ENCODE measurements around the gene C5orf52. TPM values are rescaled to one million over a fixed set of nuclear protein-coding genes. Genes with fewer than 3 reads are reported as not detected.
"Not testable (repeated sequence)": the region's sequence is repeated elsewhere in the genome, so short reads cannot be mapped to it uniquely, and the experiment has no call there.

The C5orf52 gene
- total RNA-seq, 1 experiment from 2014 or later, result not detected

GRCh38 chr5:157672976-157673375 lies 1.6 kb downstream of the C5orf52 start:
- H2BK5ac ChIP-seq (ENCODE audit: insufficient read length, low read length), result no peak overlapping the region
- no peak overlapping the region for H3K23ac ChIP-seq (ENCODE audit: insufficient read length, low read depth, low read length)
- no peaks in the 10 kb centered on the region for H3K79me2 ChIP-seq (ENCODE audit: insufficient read depth, low read length)
- no peak overlapping the region for H3K18ac ChIP-seq (ENCODE audit: insufficient read length, low read depth, low read length)
- no peak overlapping the region for H2BK120ac ChIP-seq (ENCODE audit: low read depth, low read length, poor library complexity, severe bottlenecking)
- H3K56ac ChIP-seq (ENCODE audit: insufficient read length, low read depth, low read length), result no peak overlapping the region
- no peak overlapping the region for H2AK5ac ChIP-seq (ENCODE audit: insufficient read length, low read length)
- no peak overlapping the region for H2BK12ac ChIP-seq (ENCODE audit: insufficient read length, low read depth, low read length)
- no peak overlapping the region for H3K27ac ChIP-seq (ENCODE audit: insufficient read length, low read depth, low read length)
- peaks cover 14% of the 10 kb centered on the region; the same call in 1 of the 2 replicates for H3K27me3 ChIP-seq (ENCODE audit: insufficient read depth, low read length)
- H3K14ac ChIP-seq (ENCODE audit: insufficient read depth, low read length), result no peak overlapping the region
- Mint-ChIP-seq H3K27me3 (ENCODE audit: low read depth) (peaks cover 42% of the 10 kb centered on the region), H3K27ac (no peak overlapping the region), H3K4me3 (no peak overlapping the region), H3K9me3 (peaks cover 8% of the 10 kb centered on the region in 2 experiments; a peak in 4 of 5 replicates), H3K36me3 (ENCODE audit: insufficient read depth in 1 of 3, low read depth in 3 of 3) (peaks cover 2 to 9% (median 4%) of the 10 kb centered on the region in 3 experiments; a peak in 5 of 7 replicates), H3K4me1 (peaks cover 0 to 14% of the 10 kb centered on the region in 2 experiments; a peak in 2 of 4 replicates)
- no peak overlapping the region for H4K91ac ChIP-seq (ENCODE audit: insufficient read length, low read depth, low read length)
- H3K9me3 ChIP-seq (ENCODE audit: control insufficient read depth, low read depth, low read length), result no peaks in the 10 kb centered on the region
- DNase-seq, result no peak
- TF ChIP-seq CTCF (conservative IDR thresholded peaks at IDR 0.05), result no peak
- WGBS (ENCODE audit: extremely low coverage, insufficient read length, low lambda C conversion rate), result no CpG with 5 or more reads among the region's 8 CpGs
- H3K4me2 ChIP-seq (ENCODE audit: insufficient read depth, insufficient read length, low read length), result no peak overlapping the region
- no peak overlapping the region for H3K9ac ChIP-seq (ENCODE audit: extremely low read depth, insufficient read length, low read length)
- H4K5ac ChIP-seq (ENCODE audit: insufficient read length, low read depth, low read length), result no peak overlapping the region
- no peak overlapping the region for H3K4ac ChIP-seq (ENCODE audit: low read depth, low read length)
- no peaks in the 10 kb centered on the region for H3K4me1 ChIP-seq (ENCODE audit: insufficient read depth, low read length)
- no peaks in the 10 kb centered on the region for H4K20me1 ChIP-seq (ENCODE audit: control insufficient read depth, insufficient read depth, insufficient read length)
- H2BK15ac ChIP-seq (ENCODE audit: low read depth, low read length), result no peak overlapping the region
- no peak overlapping the region for H4K8ac ChIP-seq (replicated peaks; ENCODE audit: insufficient read length, low read depth, low read length)
- peaks cover 11% of the 10 kb centered on the region for H3K23me2 ChIP-seq (ENCODE audit: insufficient read length, low read depth, low read length, poor library complexity, severe bottlenecking)
- H3T11ph ChIP-seq (ENCODE audit: low read length), result no peak overlapping the region
- no peak overlapping the region for H2BK20ac ChIP-seq (ENCODE audit: low read depth, low read length, poor library complexity, severe bottlenecking)
- H2AFZ ChIP-seq (ENCODE audit: low read length), result no peak overlapping the region
- no peaks in the 10 kb centered on the region for H3K79me1 ChIP-seq (ENCODE audit: insufficient read depth, low read depth, low read length, poor library complexity, severe bottlenecking)

- H3K56ac ChIP-seq (ENCODE audit: insufficient read length, low read depth, low read length); H3K14ac ChIP-seq (ENCODE audit: insufficient read depth, low read length); H4K20me1 ChIP-seq (ENCODE audit: control insufficient read depth, insufficient read depth, insufficient read length); H3K27ac ChIP-seq (ENCODE audit: insufficient read length, low read depth, low read length); H4K8ac ChIP-seq (replicated peaks; ENCODE audit: insufficient read length, low read depth, low read length); H3K79me1 ChIP-seq (ENCODE audit: insufficient read depth, low read depth, low read length, poor library complexity, severe bottlenecking); H2BK120ac ChIP-seq (ENCODE audit: low read depth, low read length, poor library complexity, severe bottlenecking); H3K27ac Mint-ChIP-seq; H3K18ac ChIP-seq (ENCODE audit: insufficient read length, low read depth, low read length); H3T11ph ChIP-seq (ENCODE audit: low read length); H3K9me3 ChIP-seq (ENCODE audit: control insufficient read depth, low read depth, low read length); H3K23ac ChIP-seq (ENCODE audit: insufficient read length, low read depth, low read length); H3K9me3 Mint-ChIP-seq; DNase-seq; H3K4ac ChIP-seq (ENCODE audit: low read depth, low read length); H2BK20ac ChIP-seq (ENCODE audit: low read depth, low read length, poor library complexity, severe bottlenecking); H3K9ac ChIP-seq (ENCODE audit: extremely low read depth, insufficient read length, low read length); H4K5ac ChIP-seq (ENCODE audit: insufficient read length, low read depth, low read length); H2BK15ac ChIP-seq (ENCODE audit: low read depth, low read length); H3K36me3 Mint-ChIP-seq (ENCODE audit: insufficient read depth in 1 of 3, low read depth in 3 of 3); H2AFZ ChIP-seq (ENCODE audit: low read length); H3K4me2 ChIP-seq (ENCODE audit: insufficient read depth, insufficient read length, low read length); H3K4me3 Mint-ChIP-seq; H3K79me2 ChIP-seq (ENCODE audit: insufficient read depth, low read length); H4K91ac ChIP-seq (ENCODE audit: insufficient read length, low read depth, low read length); H2AK5ac ChIP-seq (ENCODE audit: insufficient read length, low read length); H2BK12ac ChIP-seq (ENCODE audit: insufficient read length, low read depth, low read length); H3K4me1 ChIP-seq (ENCODE audit: insufficient read depth, low read length); H2BK5ac ChIP-seq (ENCODE audit: insufficient read length, low read length): not testable (repeated sequence)
- WGBS (ENCODE audit: extremely low coverage, insufficient read length, low lambda C conversion rate), result no CpG with 5 or more reads among the region's 4 CpGs
- Mint-ChIP-seq H3K4me1 (peaks cover 0 to 14% of the 10 kb centered on the region in 2 experiments; a peak in 2 of 4 replicates), H3K27me3 (ENCODE audit: low read depth) (peaks cover 40% of the 10 kb centered on the region)
- peaks cover 11% of the 10 kb centered on the region for H3K23me2 ChIP-seq (ENCODE audit: insufficient read length, low read depth, low read length, poor library complexity, severe bottlenecking)
- peaks cover 14% of the 10 kb centered on the region; the same call in 1 of the 2 replicates for H3K27me3 ChIP-seq (ENCODE audit: insufficient read depth, low read length)
Measured at GRCh38 chr5:157674351-157674750, 3.0 kb downstream of the C5orf52 start.

All from H9 (cell line).